Stimulated activated CD4-positive, alpha-beta T cell treated with anti-CD3 and anti-CD28 coated beads, Interleukin-4, amount 100 ng/mL, for 24 hours (primary cell): ENCODE data around the gene HDGFL2.

ENCODE experiments used
- DNase-seq: peaks from one replicate; pipeline ENCODE4 v3.0.0-alpha.2; 2020

HDGFL2 gene

GRCh38 chr19:4472174-4472974, at the start of gene HDGFL2:
Gene HDGFL2 (plus strand): TSS chr19:4472297. CDS start chr19:4472351, 54 bp downstream.
- DNase-seq, result no peak

DNA sequence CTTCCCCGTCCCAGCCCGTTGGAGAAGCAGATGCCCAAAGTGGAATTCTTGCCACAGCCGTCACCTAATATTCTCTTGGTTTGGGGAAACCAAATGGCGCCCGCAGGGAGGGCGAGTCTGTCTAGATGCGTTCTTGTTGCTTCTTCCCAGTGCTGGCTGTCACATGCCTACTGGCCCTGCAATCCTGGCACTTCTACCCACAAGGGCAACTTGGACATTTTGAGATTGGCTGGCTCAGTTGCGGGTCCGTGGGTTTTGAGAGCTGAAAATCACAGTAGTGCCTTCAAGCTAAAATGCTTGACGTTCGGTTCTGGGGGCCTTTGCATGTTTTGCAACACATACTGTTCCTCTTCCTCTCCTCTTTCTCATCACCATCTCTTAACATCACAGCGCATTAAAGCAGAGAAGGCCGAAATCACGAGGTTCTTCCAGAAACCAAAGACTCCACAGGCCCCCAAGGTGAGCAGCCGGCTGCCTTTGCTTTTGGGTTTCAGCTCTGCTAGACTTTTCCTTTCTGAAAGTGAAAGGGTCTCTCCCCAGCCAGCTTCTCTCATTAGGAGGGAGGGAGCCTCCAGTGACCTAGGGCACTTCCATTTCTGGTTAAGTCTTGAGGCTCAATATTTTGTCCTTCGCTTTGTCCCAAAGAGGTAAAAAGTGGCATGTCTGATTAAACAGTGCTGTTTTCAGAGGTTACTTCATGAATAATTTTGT, 48.5 kb upstream of the HDGFL2 start:
- no peak for DNase-seq

DNA sequence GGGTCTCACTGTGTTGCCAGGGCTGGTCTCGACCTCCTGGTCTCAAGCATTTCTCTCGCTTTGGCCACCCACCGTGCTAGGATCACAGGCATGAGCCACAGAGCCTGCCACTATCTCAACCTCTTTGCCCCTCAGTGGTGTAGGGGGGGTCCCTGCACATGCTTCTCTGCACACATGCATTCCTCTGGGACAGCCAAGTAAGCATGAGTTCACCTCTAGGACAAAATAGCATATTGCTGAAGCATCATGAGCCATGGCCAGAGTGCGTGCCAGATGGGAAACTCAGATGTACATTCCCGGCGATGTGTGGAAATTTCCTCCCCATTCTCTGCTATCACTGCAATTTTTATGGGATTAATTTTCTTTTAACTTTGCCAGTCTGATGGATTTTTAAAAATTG, 46.6 kb upstream of the HDGFL2 start:
- DNase-seq, result no peak

GRCh38 chr19:4428326-4428975, 43.6 kb upstream of the HDGFL2 start:
- DNase-seq, result no peak

DNA sequence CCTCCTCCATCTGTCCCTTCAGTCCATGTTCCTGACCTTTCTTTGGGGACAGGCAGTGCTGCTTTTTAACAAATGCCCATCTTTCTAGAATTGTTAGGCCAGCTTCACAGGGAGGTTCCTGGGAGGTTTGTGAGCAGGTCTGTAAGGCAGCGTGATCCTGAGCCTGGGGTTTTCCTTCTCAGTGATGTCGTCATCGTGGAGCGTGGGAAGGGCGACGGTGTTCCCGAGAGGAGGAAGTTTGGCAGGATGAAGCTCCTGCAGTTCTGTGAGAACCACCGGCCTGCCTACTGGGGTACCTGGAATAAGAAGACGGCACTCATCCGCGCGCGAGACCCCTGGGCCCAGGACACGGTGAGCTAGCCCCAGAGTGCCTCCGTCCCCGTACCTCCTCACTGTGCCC, 42.8 kb upstream of the HDGFL2 start:
- DNase-seq, result no peak

GRCh38 chr19:4429771-4430171, 42.3 kb upstream of the HDGFL2 start:
- DNase-seq, result no peak

DNA sequence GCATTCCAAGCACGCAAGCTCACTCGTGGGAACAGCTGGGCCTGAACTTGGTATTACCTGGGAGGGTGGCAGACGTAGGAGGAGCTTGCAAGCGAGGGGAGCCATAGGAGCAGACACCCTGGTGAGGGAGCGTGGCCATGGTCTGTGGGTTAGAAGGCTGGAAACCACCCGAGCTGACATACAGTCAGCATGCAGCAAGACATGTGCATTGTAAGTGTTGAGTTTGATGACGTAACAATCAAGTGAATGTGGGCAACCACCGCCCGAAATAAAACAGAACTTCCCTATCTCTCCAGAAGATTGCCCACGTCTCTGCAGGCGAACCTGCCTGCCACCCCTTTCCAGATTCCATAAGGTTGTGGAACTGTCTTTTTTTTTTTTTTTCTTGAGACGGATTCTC, 41.3 kb upstream of the HDGFL2 start:
- no peak for DNase-seq

GRCh38 chr19:4431296-4431695, 40.8 kb upstream of the HDGFL2 start:
- no peak for DNase-seq

GRCh38 chr19:4431808-4432674, 40.1 kb upstream of the HDGFL2 start:
- no peak for DNase-seq

DNA sequence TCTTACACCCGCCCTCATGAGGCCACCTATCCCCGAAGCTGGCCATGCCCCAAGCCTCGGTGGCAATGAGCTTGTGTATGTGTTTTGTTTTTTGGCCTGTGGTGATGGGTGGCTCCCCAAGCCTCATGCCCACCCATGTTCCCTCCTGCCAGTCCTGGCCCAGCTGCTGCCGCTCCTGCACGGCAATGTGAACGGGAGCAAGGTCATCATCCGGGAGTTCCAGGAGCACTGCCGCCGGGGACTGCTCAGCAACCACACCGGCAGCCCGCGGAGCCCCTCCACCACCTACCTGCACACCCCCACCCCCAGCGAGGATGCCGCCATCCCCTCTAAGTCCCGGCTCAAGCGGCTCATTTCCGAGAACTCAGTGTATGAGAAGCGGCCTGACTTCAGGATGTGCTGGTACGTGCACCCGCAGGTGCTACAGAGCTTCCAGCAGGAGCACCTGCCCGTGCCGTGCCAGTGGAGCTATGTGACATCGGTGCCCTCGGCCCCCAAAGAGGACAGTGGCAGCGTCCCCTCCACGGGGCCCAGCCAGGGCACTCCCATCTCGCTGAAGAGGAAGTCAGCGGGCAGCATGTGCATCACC, 39.1 kb upstream of the HDGFL2 start:
- DNase-seq, result no peak

GRCh38 chr19:4434391-4434790, 37.7 kb upstream of the HDGFL2 start:
- no peak for DNase-seq

GRCh38 chr19:4436231-4436630, 35.9 kb upstream of the HDGFL2 start:
- DNase-seq, result no peak

- DNase-seq, result no peak
These were observed 35.0 kb upstream of the HDGFL2 start for GRCh38 chr19:4437103-4437502.

DNA sequence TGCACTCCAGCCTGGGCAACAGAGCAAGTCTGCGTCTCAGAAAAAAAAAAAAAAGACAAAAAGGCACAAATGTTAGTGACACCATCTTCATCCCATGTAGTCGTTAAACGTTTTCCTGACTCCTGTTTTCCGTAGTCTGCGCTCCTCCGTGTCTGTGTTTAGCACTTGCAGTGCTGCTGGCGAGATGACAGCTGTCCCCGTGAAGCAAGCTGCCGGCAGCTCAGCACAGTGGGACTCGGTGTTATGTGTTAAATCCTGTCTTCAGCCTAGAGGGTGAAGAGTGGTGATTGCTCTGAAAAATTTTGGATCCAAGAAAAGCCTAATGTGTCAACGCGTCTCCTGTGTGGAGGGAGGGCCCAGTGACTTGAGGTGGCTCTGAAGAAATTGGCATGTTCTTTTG, 32.9 kb upstream of the HDGFL2 start:
- DNase-seq, result no peak

- DNase-seq, result no peak
These were observed 29.9 kb upstream of the HDGFL2 start for GRCh38 chr19:4441994-4442818.

DNA sequence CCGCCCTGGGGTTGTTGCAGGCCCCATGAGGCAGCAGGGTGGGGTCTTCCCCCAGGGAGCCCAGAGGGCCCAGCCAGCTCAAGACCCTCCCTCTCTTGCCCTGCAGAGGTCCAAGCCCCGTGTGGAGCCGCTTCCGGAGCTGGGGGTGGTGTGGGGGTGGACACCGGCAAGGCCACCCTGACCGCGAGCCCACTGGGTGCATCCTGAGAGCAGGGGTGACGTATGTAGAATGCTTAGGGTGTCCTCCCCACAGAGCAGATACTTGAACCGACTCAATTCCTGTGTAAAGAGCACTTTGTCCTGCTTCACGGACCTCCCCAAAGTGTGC, 29.3 kb upstream of the HDGFL2 start:
- no peak for DNase-seq

- DNase-seq, result no peak
These were observed 28.9 kb upstream of the HDGFL2 start for GRCh38 chr19:4443188-4443587.

- DNase-seq, result no peak
These were observed 27.9 kb upstream of the HDGFL2 start for GRCh38 chr19:4443966-4444764.

- DNase-seq, result no peak
These were observed 27.0 kb upstream of the HDGFL2 start for GRCh38 chr19:4444765-4445741.
